Kidney (tissue), 14 donors: ENCODE measurements around the gene IGSF22. TPM values are rescaled to one million over a fixed set of nuclear protein-coding genes. Genes with fewer than 3 reads are reported as not detected.

Experiments
- DNase-seq, 5 donors: peaks; one replicate each; pipeline ENCODE4 v3.0.0-alpha.2; 2013 to 2020
- FAIRE-seq: peaks from 2 replicates; lab custom pipeline; 2012; peaks lifted over from hg19 to GRCh38; lab: Jason Lieb, UNC
- H3K27ac ChIP-seq, 2 donors: one replicate each; pipeline ENCODE4 v1.7.0; 2013; ENCODE audit warnings: low read depth in 2 of 2, low read length in 2 of 2, inconsistent platforms in 1 of 2
- H3K27me3 ChIP-seq: one replicate; pipeline ENCODE4 v1.7.1; 2013; ENCODE audit warnings: low read length, inconsistent platforms; ENCODE audit not compliant: control insufficient read depth, insufficient read depth
- H3K36me3 ChIP-seq, 3 donors: one replicate each; pipeline versions ENCODE4 v1.7.0 to v1.7.1; 2013; ENCODE audit warnings: low read length in 3 of 3, control low read depth in 1 of 3, inconsistent platforms in 1 of 3; ENCODE audit not compliant: insufficient read depth in 3 of 3, control insufficient read depth in 2 of 3
- H3K4me1 ChIP-seq, 3 donors: one replicate each; pipeline versions ENCODE4 v1.7.0 to v1.7.1; 2013; ENCODE audit warnings: low read length in 3 of 3, inconsistent platforms in 1 of 3, low read depth in 1 of 3; ENCODE audit not compliant: control insufficient read depth in 2 of 3, insufficient read depth in 2 of 3
- H3K4me3 ChIP-seq, 3 donors: one replicate each; pipeline versions ENCODE4 v1.7.0 to v1.8.1; 2013; ENCODE audit warnings: low read length in 3 of 3, control low read depth in 1 of 3, inconsistent platforms in 1 of 3
- H3K9ac ChIP-seq, 3 donors: one replicate each; pipeline versions ENCODE4 v1.7.0 to v1.7.1; 2013; ENCODE audit warnings: low read length in 3 of 3, control low read depth in 1 of 3, inconsistent platforms in 1 of 3
- H3K9me3 ChIP-seq, 3 donors: one replicate each; pipeline versions ENCODE4 v1.7.0 to v1.7.1; 2013; ENCODE audit warnings: low read length in 3 of 3, control low read depth in 1 of 3, inconsistent platforms in 1 of 3; ENCODE audit not compliant: control insufficient read depth in 2 of 3, insufficient read depth in 1 of 3
- intact Hi-C: fragments of 100-400 bp; cut with DNase I; formaldehyde crosslinking; loops from one replicate; pipeline ENCODE4 v1.11.1; 2022
- polyA plus RNA-seq: library from polyadenylated mRNA; stranded (reverse); fragments of 350-450 nt; fragmentation: Illumina TruSeq; extraction: RNeasy Lipid Tissue Mini Kit (QIAGEN cat#74804); gene quantifications from one replicate; pipeline ENCODE4 v1.2.3, GENCODE V29; 2014; ENCODE audit warnings: low read depth, low replicate concordance; ENCODE audit not compliant: insufficient read depth
- total RNA-seq: library from RNA; stranded (reverse); fragmentation: NEBNext Ultra II Directional; extraction: Animal tissue kit (Norgen Biotek cat#: 25700); gene quantifications from one replicate; pipeline ENCODE4 v1.2.1, GENCODE V29; 2021
- TF ChIP-seq, protein P1 (sequence below): IDR thresholded peaks from 3 replicates; pipeline ENCODE4 v1.5.1; 2012; ENCODE audit warnings: mild to moderate bottlenecking, moderate library complexity, borderline replicate concordance; ENCODE audit not compliant: insufficient read depth; ENCODE audit errors: extremely low read depth
- donor health status: control.
- donor health status: control.
- donor health status: control.
- donor health status: control.
- donor health status: control.
- donor health status: DM: yes; HTN: yes; CAD: no.
- donor health status: Normal renal cell carcinoma (clear cell type).

Gene IGSF22
- total and polyA plus RNA-seq, 2 donors from 2014 or later: 2.5 to 2.8 TPM

DNA sequence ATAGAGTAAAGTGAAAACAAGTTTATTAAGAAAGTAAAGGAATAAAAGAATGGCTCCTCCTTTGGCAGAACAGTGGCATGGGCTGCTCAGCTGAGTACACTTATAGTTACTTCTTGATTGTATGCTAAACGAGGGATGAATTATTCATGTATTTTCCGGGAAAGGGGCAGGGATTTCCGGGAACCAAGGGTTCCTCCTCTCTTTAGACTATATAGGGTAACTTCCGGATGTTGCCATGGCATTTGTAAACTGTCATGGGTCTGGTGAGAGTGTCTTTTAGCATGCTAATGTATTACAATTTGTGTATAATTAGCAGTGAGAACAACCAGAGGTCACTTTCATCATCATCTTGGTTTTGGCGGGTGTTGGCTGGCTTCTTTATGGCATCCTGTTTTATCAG lies 68.3 kb downstream of the IGSF22 start:
- TF ChIP-seq, protein P1, sequence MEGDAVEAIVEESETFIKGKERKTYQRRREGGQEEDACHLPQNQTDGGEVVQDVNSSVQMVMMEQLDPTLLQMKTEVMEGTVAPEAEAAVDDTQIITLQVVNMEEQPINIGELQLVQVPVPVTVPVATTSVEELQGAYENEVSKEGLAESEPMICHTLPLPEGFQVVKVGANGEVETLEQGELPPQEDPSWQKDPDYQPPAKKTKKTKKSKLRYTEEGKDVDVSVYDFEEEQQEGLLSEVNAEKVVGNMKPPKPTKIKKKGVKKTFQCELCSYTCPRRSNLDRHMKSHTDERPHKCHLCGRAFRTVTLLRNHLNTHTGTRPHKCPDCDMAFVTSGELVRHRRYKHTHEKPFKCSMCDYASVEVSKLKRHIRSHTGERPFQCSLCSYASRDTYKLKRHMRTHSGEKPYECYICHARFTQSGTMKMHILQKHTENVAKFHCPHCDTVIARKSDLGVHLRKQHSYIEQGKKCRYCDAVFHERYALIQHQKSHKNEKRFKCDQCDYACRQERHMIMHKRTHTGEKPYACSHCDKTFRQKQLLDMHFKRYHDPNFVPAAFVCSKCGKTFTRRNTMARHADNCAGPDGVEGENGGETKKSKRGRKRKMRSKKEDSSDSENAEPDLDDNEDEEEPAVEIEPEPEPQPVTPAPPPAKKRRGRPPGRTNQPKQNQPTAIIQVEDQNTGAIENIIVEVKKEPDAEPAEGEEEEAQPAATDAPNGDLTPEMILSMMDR: no peak
- no peaks in the 10 kb centered on the region for H3K9me3 ChIP-seq
- H3K27ac ChIP-seq: no peak overlapping the region
- no peaks in the 10 kb centered on the region for H3K36me3 ChIP-seq
- no peak overlapping the region for H3K9ac ChIP-seq
- no peaks in the 10 kb centered on the region for H3K27me3 ChIP-seq
- no peaks in the 10 kb centered on the region for H3K4me1 ChIP-seq
- FAIRE-seq (no peak), DNase-seq (no peak)
- intact Hi-C loops: no loop called here
- no peak overlapping the region for H3K4me3 ChIP-seq

Other genes with a start within 250 kb of the IGSF22 start
- gene TSG101, start 199.2 kb downstream of the IGSF22 start, total RNA-seq: 61.3 TPM
- gene TSG101, start 199.2 kb downstream of the IGSF22 start, polyA plus RNA-seq: 91.7 TPM
- gene UEVLD, start 137.5 kb downstream of the IGSF22 start, total RNA-seq: 23.1 TPM
- 8.0 TPM for gene UEVLD, start 137.5 kb downstream of the IGSF22 start, polyA plus RNA-seq
- 3.6 TPM for gene MISFA, start 126.4 kb downstream of the IGSF22 start, total RNA-seq
- 6.6 TPM for gene MISFA, start 126.4 kb downstream of the IGSF22 start, polyA plus RNA-seq
- 21.9 TPM for gene SPTY2D1, start 91.8 kb downstream of the IGSF22 start, total RNA-seq
- 4.8 TPM for gene SPTY2D1, start 91.8 kb downstream of the IGSF22 start, polyA plus RNA-seq
- gene TMEM86A, start 27.4 kb downstream of the IGSF22 start, total RNA-seq: 7.4 TPM
- gene TMEM86A, start 27.4 kb downstream of the IGSF22 start, polyA plus RNA-seq: 17.1 TPM
- not detected for gene PTPN5, start 65.6 kb upstream of the IGSF22 start, total RNA-seq
- 0.17 TPM for gene PTPN5, start 65.6 kb upstream of the IGSF22 start, polyA plus RNA-seq
- gene MRGPRX1, start 213.2 kb upstream of the IGSF22 start, total RNA-seq: not detected
- not detected for gene MRGPRX1, start 213.2 kb upstream of the IGSF22 start, polyA plus RNA-seq